Endothelial cell of umbilical vein (primary cell): ENCODE results near the gene FAM13B. TPM values are rescaled to one million over a fixed set of nuclear protein-coding genes. Genes with fewer than 3 reads are reported as not detected.

Experiments used
- BruUV-seq: library from RNA; stranded (reverse); fragments of 400-500 nt; replicated peaks from 2 replicates; lab custom pipeline; 2021; lab: Mats Ljungman, UMichigan
- CTCF ChIA-PET: fragments of 300-600, 350-600 bp; sonication (Branson Sonifier 250); formaldehyde crosslinking; loops from one replicate; lab custom pipeline; 2021; ENCODE audit warnings: antibody characterized with exemption, inconsistent platforms; lab: Charles Lee
- POLR2A ChIA-PET: fragments of 300-600, 350-600 bp; sonication (Branson Sonifier 250); formaldehyde crosslinking; loops from one replicate; lab custom pipeline; 2021; ENCODE audit warnings: antibody characterized with exemption, inconsistent platforms; lab: Charles Lee
- DNase-seq: peaks from one replicate; pipeline ENCODE4 v3.0.0-alpha.2; 2011; ENCODE audit warnings: low read depth, low spot score
- FAIRE-seq: peaks from 2 replicates; lab custom pipeline; 2011; peaks lifted over from hg19 to GRCh38; lab: Jason Lieb, UNC
- H2AFZ ChIP-seq: 2 replicates; pipeline ENCODE4 v1.6.0; 2012; ENCODE audit warnings: low read depth, low read length, control low read depth, inconsistent platforms
- H3K27ac ChIP-seq: 2 replicates; pipeline ENCODE4 v1.5.1; 2011; ENCODE audit warnings: low read depth, mild to moderate bottlenecking, control low read depth, low read length, moderate library complexity; ENCODE audit not compliant: insufficient read depth
- H3K27me3 ChIP-seq, 2 experiments: 2 replicates each; pipeline versions ENCODE4 v1.6.0 to v1.6.1; 2011; ENCODE audit warnings: low read length in 2 of 2, mixed read lengths in 1 of 2; ENCODE audit not compliant: control insufficient read depth in 2 of 2, insufficient read depth in 2 of 2
- H3K36me3 ChIP-seq, 2 experiments: 2 replicates in 1 of 2; 3 replicates in 1 of 2; pipeline ENCODE4 v1.5.1; 2011; ENCODE audit warnings: low read length in 2 of 2, mild to moderate bottlenecking in 1 of 2, moderate library complexity in 1 of 2; ENCODE audit not compliant: control insufficient read depth in 2 of 2, insufficient read depth in 2 of 2; ENCODE audit errors: extremely low read depth in 1 of 2
- H3K4me1 ChIP-seq: 3 replicates; pipeline ENCODE4 v1.5.1; 2011; ENCODE audit warnings: mild to moderate bottlenecking, low read length; ENCODE audit not compliant: control insufficient read depth, insufficient read depth; ENCODE audit errors: extremely low read depth
- H3K4me2 ChIP-seq: 2 replicates; pipeline ENCODE4 v1.6.1; 2011; ENCODE audit warnings: low read length, control low read depth, mixed read lengths; ENCODE audit not compliant: insufficient read depth
- H3K4me3 ChIP-seq, 3 experiments: fragments of 200-600 bp in 1 of 3; sonication (generic), shearing (Covaris generic) in 1 of 3; replicated peaks in 1 of 3; 2 replicates each; pipeline ENCODE4 v1.5.1; 2011 to 2016; ENCODE audit warnings: control low read depth in 3 of 3, low read length in 3 of 3, mild to moderate bottlenecking in 2 of 3, inconsistent platforms in 1 of 3, low read depth in 1 of 3, moderate library complexity in 1 of 3; ENCODE audit not compliant: insufficient read depth in 1 of 3
- H3K79me2 ChIP-seq: 2 replicates; pipeline ENCODE4 v1.6.0; 2012; ENCODE audit warnings: low read length, inconsistent platforms; ENCODE audit not compliant: control insufficient read depth, insufficient read depth
- H3K9ac ChIP-seq: replicated peaks from 2 replicates; pipeline ENCODE3; 2011; ENCODE audit warnings: low read length, control low read depth; ENCODE audit not compliant: insufficient read depth; ENCODE audit errors: extremely low read depth
- H3K9me1 ChIP-seq: replicated peaks from 3 replicates; pipeline ENCODE4 v1.6.0; 2011; ENCODE audit warnings: mild to moderate bottlenecking, low read length; ENCODE audit not compliant: control insufficient read depth, insufficient read depth; ENCODE audit errors: extremely low read depth
- H3K9me3 ChIP-seq: replicated peaks from 2 replicates; pipeline ENCODE4 v1.5.1; 2012; ENCODE audit warnings: low read length, inconsistent platforms; ENCODE audit not compliant: control insufficient read depth, insufficient read depth
- H4K20me1 ChIP-seq: replicated peaks from 2 replicates; pipeline ENCODE3; 2011; ENCODE audit warnings: mild to moderate bottlenecking, low read length; ENCODE audit not compliant: control insufficient read depth, insufficient read depth; ENCODE audit errors: extremely low read depth
- EZH2 ChIP-seq: IDR thresholded peaks from 2 replicates; pipeline ENCODE4 v1.6.1; 2012; ENCODE audit warnings: borderline replicate concordance, low read depth, mild to moderate bottlenecking, moderate library complexity, low read length, inconsistent platforms; ENCODE audit not compliant: severe bottlenecking
- FOS ChIP-seq: IDR thresholded peaks from 2 replicates; pipeline ENCODE4 v1.6.1; 2011; ENCODE audit warnings: mild to moderate bottlenecking, low read length, moderate library complexity, borderline replicate concordance; ENCODE audit not compliant: insufficient read depth
- GATA2 ChIP-seq: IDR thresholded peaks from 2 replicates; pipeline ENCODE4 v1.7.0; 2011; ENCODE audit warnings: low read depth, mild to moderate bottlenecking, moderate library complexity, mixed read lengths, low read length; ENCODE audit not compliant: insufficient read length, insufficient read depth
- JUN ChIP-seq: IDR thresholded peaks from 2 replicates; pipeline ENCODE4 v1.6.1; 2011; ENCODE audit warnings: borderline replicate concordance, low read depth; ENCODE audit not compliant: insufficient read length, insufficient read depth
- MYC ChIP-seq: IDR thresholded peaks from one replicate; pipeline ENCODE4 v1.6.1; 2011; ENCODE audit warnings: mild to moderate bottlenecking, low read depth, low read length
- POLR2A ChIP-seq: IDR thresholded peaks from 2 replicates; pipeline ENCODE4 v1.6.1; 2012; ENCODE audit warnings: low read depth, mild to moderate bottlenecking, control low read depth, low read length
- POLR2AphosphoS5 ChIP-seq: IDR thresholded peaks from 2 replicates; pipeline ENCODE4 v1.6.1; 2012; ENCODE audit warnings: low read depth, mild to moderate bottlenecking, control low read depth, low read length, moderate library complexity; ENCODE audit not compliant: insufficient read depth
- dilution Hi-C: fragments of 300-500 bp; cut with MboI; formaldehyde crosslinking; loops from one replicate; pipeline ENCODE4 v1.15.0; 2019; ENCODE audit warnings: low sequenced_read_pairs; ENCODE audit not compliant: extremely low pct_ligation_motif_present
- intact Hi-C: fragments of 100-400 bp; cut with micrococcal nuclease; formaldehyde crosslinking; loops from one replicate; pipeline ENCODE4 v1.10.0; 2022
- polyA plus RNA-seq, 4 experiments: library from polyadenylated mRNA; depleted of rRNA in 3 of 4; stranded (reverse) in 3 of 4; unstranded in 1 of 4; fragments of >200 nt; gene quantifications; 2 replicates each; pipeline versions ENCODE4 v1.2.1 to v1.2.3, GENCODE V29; 2011 to 2012; ENCODE audit warnings: missing spikeins in 1 of 4
- total RNA-seq: library from RNA; stranded (reverse); gene quantifications from 2 replicates; pipeline ENCODE4 v1.2.3, GENCODE V29; 2021
- TF ChIP-seq, protein P1 (sequence below), 2 donors: IDR thresholded peaks; 1 replicate in 1 of 2; 2 replicates in 1 of 2; pipeline ENCODE4 v1.5.1; 2011; ENCODE audit warnings: low read length in 2 of 2, mild to moderate bottlenecking in 2 of 2, moderate library complexity in 2 of 2, control low read depth in 1 of 2, inconsistent platforms in 1 of 2, low read depth in 1 of 2; ENCODE audit not compliant: insufficient read depth in 1 of 2; ENCODE audit errors: extremely low read depth in 1 of 2
- TF ChIP-seq, protein P2 (sequence below): IDR thresholded peaks from 2 replicates; pipeline ENCODE4 v1.6.1; 2011; ENCODE audit not compliant: insufficient read depth, insufficient read length

FAM13B gene
- total and polyA plus RNA-seq, 2 donors (not counting 3 experiments of a cell fraction or from before 2014, with no cell fraction given), result 8.7 to 25.4 TPM

DNA sequence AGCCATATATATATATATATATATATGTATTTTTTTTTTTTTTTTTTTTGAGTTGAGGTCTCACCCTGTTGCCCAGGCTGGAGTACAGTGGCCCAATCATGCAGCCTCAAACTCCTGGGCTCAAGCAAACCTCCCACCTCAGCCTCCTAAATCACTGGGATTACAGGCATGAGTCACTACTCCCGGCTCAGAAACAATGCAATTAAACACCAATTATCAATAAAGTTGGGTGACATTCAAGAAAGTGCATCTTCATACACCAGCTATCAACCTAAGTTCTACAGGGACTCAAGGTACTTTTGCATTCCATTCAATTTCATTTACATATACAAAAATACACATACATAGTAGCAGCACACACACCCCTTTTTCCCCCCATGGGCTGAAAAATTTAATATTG lies 7.6 kb downstream of the FAM13B start:
- dilution Hi-C loops (no loop called here), intact Hi-C loops (no loop called here)
- Histone ChIP-seq H3K79me2 (peaks cover 88% of the 10 kb centered on the region), H3K4me3 (no peak overlapping the region), H3K27me3 (no peaks in the 10 kb centered on the region), H3K4me2 (no peak overlapping the region), H3K4me1 (no peaks in the 10 kb centered on the region), H3K9ac (no peak overlapping the region), H3K36me3 (no peaks in the 10 kb centered on the region), H4K20me1 (peaks cover 7% of the 10 kb centered on the region), H3K27ac (no peak overlapping the region), H2AFZ (no peak overlapping the region), H3K9me3 (no peaks in the 10 kb centered on the region), H3K9me1 (no peaks in the 10 kb centered on the region)
- no peak for TF ChIP-seq EZH2
- TF ChIP-seq MYC, result no peak
- TF ChIP-seq, protein P1, sequence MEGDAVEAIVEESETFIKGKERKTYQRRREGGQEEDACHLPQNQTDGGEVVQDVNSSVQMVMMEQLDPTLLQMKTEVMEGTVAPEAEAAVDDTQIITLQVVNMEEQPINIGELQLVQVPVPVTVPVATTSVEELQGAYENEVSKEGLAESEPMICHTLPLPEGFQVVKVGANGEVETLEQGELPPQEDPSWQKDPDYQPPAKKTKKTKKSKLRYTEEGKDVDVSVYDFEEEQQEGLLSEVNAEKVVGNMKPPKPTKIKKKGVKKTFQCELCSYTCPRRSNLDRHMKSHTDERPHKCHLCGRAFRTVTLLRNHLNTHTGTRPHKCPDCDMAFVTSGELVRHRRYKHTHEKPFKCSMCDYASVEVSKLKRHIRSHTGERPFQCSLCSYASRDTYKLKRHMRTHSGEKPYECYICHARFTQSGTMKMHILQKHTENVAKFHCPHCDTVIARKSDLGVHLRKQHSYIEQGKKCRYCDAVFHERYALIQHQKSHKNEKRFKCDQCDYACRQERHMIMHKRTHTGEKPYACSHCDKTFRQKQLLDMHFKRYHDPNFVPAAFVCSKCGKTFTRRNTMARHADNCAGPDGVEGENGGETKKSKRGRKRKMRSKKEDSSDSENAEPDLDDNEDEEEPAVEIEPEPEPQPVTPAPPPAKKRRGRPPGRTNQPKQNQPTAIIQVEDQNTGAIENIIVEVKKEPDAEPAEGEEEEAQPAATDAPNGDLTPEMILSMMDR (IDR thresholded peaks at IDR 0.05; ENCODE audit: extremely low read depth in 1 of 2, insufficient read depth in 1 of 2, low read depth in 1 of 2, low read length in 2 of 2), result no peak
- TF ChIP-seq POLR2A, result no peak
- TF ChIP-seq FOS, result no peak
- TF ChIP-seq, protein P2, sequence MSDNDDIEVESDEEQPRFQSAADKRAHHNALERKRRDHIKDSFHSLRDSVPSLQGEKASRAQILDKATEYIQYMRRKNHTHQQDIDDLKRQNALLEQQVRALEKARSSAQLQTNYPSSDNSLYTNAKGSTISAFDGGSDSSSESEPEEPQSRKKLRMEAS, result no peak
- TF ChIP-seq GATA2, result no peak
- no peak for TF ChIP-seq POLR2AphosphoS5
- no peak for TF ChIP-seq JUN
- BruUV-seq, result no TSS peak
- CTCF ChIA-PET, result interaction anchor here (1.5 to 3.7 kb wide), 2 partner anchors 11 to 246 kb away, joined by 6 to 17 read pairs; no protein-coding TSS in a partner anchor
- DNase-seq, result no peak
- POLR2A ChIA-PET, result no interaction called here
- no peak for FAIRE-seq
